AG09319 (cell line): ENCODE data around the gene LMO1.

Source experiments
- DNase-seq: peaks from one replicate; pipeline ENCODE4 v3.0.0-alpha.2; 2010; ENCODE audit warnings: low read depth; ENCODE audit errors: extremely low read depth
- TF ChIP-seq, protein P1 (sequence below): IDR thresholded peaks from 2 replicates; pipeline ENCODE4 v1.5.1; 2011; ENCODE audit warnings: low read depth, mild to moderate bottlenecking, inconsistent platforms, low read length, moderate library complexity

The LMO1 gene

DNA sequence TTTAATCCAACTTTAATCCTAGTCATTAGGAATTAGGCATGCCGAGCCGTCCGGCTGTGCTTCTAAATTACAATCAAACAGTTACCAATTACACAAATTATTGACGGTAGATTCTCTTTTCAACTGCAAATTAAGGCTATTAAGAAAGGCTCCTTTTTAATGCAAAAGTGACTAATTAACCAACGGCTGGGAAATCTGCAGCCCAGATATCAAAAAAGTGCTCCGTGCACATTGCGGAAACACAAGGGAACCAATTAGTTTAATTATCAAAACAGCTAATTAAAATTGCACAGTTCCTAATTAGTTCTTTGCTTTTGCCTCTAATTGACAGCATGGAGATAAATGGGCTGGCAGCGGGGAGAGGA lies 19.4 kb upstream of the LMO1 start:
- TF ChIP-seq, protein P1, sequence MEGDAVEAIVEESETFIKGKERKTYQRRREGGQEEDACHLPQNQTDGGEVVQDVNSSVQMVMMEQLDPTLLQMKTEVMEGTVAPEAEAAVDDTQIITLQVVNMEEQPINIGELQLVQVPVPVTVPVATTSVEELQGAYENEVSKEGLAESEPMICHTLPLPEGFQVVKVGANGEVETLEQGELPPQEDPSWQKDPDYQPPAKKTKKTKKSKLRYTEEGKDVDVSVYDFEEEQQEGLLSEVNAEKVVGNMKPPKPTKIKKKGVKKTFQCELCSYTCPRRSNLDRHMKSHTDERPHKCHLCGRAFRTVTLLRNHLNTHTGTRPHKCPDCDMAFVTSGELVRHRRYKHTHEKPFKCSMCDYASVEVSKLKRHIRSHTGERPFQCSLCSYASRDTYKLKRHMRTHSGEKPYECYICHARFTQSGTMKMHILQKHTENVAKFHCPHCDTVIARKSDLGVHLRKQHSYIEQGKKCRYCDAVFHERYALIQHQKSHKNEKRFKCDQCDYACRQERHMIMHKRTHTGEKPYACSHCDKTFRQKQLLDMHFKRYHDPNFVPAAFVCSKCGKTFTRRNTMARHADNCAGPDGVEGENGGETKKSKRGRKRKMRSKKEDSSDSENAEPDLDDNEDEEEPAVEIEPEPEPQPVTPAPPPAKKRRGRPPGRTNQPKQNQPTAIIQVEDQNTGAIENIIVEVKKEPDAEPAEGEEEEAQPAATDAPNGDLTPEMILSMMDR = no peak
- DNase-seq = no peak

DNA sequence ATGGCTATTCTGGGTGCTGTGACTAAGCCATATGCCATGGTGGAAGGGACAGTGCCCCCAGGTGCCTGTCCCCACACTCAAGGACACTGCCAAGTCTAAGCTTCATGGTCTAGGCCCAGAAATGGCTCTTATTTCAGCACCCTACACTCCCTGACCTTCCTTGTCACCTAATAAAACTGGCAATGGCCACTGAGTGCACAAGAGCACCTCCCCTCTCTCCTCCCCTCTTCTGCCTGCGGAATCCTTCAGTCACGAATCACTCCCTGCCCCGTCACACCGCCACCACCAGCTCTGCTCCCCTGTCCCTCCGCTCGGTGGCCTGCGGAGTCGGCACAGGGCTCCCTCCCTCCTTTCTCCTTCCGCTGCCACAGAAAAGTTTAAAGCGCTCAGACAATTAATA lies 19.0 kb upstream of the LMO1 start:
- TF ChIP-seq, protein P1 = no peak
- DNase-seq = no peak

DNA sequence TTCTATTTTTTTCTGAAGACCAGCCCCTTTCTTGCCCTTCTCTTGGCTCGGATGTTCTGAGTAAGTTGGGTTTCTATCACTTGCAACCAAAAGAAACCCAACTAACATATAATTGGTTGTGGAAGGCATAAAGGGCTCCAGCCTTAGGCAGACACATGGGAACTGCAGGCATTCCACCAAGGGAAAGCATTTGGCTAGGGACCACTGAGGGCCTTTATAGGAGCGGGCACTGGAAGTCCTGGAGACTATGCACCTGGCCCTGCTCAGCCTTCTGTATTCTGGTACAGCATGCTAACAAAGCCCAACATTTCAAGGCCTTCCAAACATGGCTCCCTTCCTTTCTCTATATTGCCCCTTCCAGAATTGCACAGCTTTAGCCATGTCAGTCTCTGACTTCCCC lies 17.6 kb upstream of the LMO1 start:
- DNase-seq = no peak
- TF ChIP-seq, protein P1 = no peak

DNA sequence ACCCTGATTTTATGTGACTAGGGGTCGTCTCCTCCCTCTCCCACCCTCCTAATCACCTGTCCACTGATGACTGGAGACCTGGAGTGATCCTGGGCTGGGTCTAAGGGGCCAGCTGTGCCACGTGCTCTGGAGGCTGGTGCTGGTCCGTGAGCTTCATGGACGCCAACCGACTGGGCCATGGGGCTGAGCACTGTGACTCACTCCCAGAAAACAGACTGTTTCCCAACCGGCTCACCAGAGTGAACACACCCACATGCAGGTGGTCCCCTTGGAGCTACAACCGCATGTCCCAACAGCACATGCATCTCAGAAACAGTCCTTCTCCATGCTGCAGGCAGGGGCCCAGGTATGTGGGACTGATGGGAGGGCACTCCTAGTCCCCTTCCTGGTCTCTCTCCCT lies 14.0 kb upstream of the LMO1 start:
- TF ChIP-seq, protein P1 = no peak
- no peak for DNase-seq

DNA sequence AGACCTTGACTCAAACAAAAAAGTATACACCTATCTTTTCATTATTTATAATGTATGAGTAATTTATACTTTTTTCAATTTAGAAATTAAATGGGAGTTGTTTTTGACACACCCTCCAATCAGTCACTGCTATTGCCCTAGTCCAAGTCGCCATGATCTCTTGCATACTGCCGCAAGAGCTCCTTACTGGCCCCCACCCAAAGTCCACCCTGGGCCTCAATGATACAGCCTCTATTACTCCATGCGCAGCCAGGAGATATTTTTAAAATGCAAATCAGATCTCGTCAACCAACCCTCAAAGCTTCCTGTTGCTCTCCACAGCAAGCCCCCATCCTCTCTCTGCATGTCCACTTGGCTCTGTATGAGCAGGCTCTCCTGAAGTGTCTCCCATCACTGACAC lies 12.8 kb upstream of the LMO1 start:
- no peak for DNase-seq
- TF ChIP-seq, protein P1 = no peak

DNA sequence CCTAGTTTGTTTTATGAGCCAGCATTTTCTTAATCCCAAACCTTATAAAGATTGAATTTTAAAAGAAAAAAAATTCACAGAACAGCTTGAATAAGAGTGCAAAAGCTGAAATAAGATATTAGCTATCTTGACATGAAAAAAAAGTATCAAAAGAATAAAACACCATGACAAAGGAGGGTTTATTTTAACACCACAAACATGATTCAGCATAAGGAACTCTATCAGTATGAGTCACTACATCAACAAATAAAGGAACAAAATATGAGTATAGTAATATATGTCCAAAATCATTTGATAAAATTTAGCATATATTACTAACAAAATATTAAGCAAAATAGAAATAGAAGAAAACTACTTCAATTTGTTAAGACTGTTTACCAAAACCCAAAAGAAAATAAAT lies 9.6 kb upstream of the LMO1 start:
- no peak for DNase-seq
- TF ChIP-seq, protein P1 = no peak

DNA sequence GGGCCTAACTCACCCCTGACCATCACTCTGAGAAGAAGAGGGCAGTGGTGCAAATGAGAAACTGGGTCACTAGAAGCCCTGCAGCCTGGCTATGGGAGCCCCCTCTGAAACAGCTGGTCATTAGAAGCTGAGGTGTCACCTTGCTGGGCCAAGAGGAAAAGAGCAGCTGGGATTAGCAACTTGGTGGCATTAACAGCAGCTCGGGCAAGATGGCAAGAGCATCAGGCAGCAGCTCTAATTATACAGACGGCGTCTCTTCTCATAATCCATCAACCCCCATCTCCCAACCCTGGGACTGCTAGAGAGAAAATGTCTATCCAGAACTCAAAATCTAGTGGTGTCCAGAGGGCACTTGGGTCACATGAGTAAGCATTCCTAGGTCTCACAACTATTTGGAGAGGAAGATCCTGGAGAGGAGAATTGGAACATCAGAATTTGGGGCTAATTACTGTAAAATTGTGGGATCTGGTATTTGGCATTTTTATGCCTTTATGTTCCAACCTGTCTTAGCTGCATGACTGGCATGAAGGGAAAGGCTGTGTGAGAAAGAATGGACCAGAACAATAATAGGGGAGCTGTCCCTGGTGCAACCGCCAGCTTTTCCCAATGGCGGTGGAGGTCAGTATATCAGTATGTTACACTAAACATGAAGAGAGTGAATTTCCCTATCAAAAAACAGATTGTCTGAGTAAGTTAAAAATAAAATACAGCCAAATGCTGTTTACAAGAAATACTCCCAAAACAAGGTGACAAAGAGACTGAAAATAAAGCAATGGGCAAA lies 7.6 kb upstream of the LMO1 start:
- no peak for DNase-seq
- TF ChIP-seq, protein P1 = no peak
